Activated T-helper 17 cell treated with anti-CD3 and anti-CD28 coated beads, Interleukin-2, amount 50 U/mL, for 72 hours (primary cell): Measurements from ENCODE around the gene METTL23. TPM values are rescaled to one million over a fixed set of nuclear protein-coding genes. Genes with fewer than 3 reads are reported as not detected.
"Not testable (repeated sequence)": the region's sequence is repeated elsewhere in the genome, so short reads cannot be mapped to it uniquely, and the experiment has no call there.

ENCODE experiments used
- ATAC-seq: fragments of 150-1000 bp; cut with Tn5 transposase; replicated peaks from 2 replicates; pipeline ENCODE4 v1.10.0; 2021; ENCODE audit warnings: mild to moderate bottlenecking, moderate library complexity
- H3K27ac Mint-ChIP-seq: one replicate; pipeline ENCODE4 v1.8.0; 2022; ENCODE audit warnings: mixed read lengths
- H3K27me3 Mint-ChIP-seq: one replicate; pipeline ENCODE4 v1.8.0; 2022; ENCODE audit warnings: mixed read lengths
- H3K36me3 Mint-ChIP-seq: one replicate; pipeline ENCODE4 v1.8.0; 2022; ENCODE audit warnings: low read depth, mild to moderate bottlenecking, mixed read lengths
- H3K4me1 Mint-ChIP-seq: one replicate; pipeline ENCODE4 v1.8.0; 2022; ENCODE audit warnings: mixed read lengths
- H3K4me3 Mint-ChIP-seq: one replicate; pipeline ENCODE4 v1.8.0; 2022; ENCODE audit warnings: mild to moderate bottlenecking, mixed read lengths
- H3K9me3 Mint-ChIP-seq: one replicate; pipeline ENCODE4 v1.8.0; 2022; ENCODE audit warnings: mixed read lengths
- total RNA-seq, 2 donors: library from RNA; stranded (reverse); gene quantifications; one replicate each; pipeline ENCODE4 v1.2.3, GENCODE V29; 2022

The METTL23 gene
- total RNA-seq, 2 donors from 2014 or later = 31.6 to 35.7 TPM

DNA sequence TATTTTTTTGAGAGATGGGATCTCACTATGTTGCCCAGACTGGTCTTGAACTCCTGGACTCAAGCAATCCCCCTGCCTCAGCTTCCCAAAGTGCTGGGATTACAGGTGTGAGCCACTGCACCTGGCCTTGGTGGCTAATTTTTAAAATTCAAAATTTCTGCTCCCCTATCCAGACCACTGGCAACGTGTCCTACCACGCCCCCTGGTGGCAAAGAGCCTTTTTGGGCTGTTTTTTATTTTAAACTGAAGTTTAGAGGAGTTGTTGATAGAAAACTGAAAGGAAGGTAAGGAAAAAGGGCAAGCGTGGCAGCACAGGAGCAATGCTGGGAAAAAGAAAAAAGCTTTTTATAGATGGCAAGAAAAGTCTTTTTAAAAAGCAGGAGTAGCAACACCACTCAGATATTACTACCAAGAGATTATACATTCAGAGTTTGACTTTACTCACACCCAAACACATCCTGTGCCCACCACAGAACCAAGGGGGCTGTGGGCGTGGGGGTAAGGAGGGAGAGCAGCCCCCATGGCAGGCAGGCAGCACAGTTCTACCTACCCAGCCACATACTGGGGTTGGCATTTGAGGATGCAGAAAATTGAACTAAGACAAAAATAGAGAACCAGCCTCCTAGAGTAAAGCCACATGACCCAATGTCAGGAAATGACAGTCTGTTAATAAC lies 11.7 kb upstream of the METTL23 start:
- Mint-ChIP-seq H3K36me3 (peaks cover 81% of the 10 kb centered on the region), H3K27me3 (no peaks in the 10 kb centered on the region), H3K4me1 (peaks cover 27% of the 10 kb centered on the region), H3K27ac (peak overlapping the region; percentile 60), H3K9me3 (no peaks in the 10 kb centered on the region), H3K4me3 (peak overlapping the region; percentile 67)
- ATAC-seq = no peak

DNA sequence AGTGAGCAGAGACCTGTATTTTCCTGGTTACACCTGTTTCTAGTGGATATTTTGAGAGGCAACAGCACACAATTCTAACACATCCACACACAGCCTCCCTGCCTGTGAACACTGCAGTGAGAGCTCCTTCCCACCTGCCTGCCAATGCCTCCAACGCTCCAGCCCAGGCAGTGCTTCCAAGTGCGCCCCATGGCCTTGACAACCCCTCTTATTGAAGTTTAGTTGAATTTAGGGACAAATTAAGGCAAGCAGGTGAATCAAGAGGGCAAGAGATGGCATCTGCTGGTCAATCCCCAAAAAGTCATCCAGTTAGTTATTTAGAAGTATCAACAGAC lies 11.2 kb upstream of the METTL23 start:
- H3K27me3 Mint-ChIP-seq = no peaks in the 10 kb centered on the region
- no peak for ATAC-seq
- H3K9me3 Mint-ChIP-seq = no peaks in the 10 kb centered on the region
- peaks cover 86% of the 10 kb centered on the region for H3K36me3 Mint-ChIP-seq
- peak overlapping the region; percentile 84 for H3K27ac Mint-ChIP-seq
- peaks cover 27% of the 10 kb centered on the region for H3K4me1 Mint-ChIP-seq
- peak overlapping the region; percentile 67 for H3K4me3 Mint-ChIP-seq

DNA sequence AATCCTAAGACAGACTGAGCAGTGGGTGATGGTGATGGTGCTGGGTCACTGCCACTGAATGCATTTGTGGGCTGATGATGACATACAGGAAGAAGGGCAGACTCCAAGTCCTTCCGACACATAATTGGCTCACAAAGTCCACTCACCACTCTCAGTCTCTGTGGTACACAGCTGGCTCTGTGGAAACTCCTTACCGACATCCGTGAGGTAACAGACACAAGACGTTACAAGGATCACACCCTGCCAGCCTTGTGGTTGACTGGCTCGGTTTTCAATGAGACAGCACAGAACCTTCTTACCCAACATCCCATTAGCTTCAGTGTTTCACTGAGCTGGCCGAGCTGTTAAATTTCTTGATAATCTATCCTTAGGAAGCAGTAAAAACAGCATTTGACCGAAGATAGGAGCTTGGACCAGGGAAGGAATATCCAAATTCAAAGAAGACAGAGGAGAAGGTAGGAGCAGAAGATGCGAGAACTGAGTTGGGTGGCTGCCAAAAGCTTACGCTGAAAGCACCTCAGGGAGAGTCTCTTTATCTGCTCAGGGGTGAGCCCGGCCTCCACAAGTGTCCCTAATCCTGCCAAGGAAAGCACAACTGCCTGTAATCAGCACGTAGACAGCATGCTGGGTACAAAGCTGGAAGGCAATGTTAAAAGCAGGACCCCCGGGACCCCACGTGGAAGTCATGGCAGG lies 10.3 kb upstream of the METTL23 start:
- peaks cover 94% of the 10 kb centered on the region for H3K36me3 Mint-ChIP-seq
- peak; percentile 94 for ATAC-seq

DNA sequence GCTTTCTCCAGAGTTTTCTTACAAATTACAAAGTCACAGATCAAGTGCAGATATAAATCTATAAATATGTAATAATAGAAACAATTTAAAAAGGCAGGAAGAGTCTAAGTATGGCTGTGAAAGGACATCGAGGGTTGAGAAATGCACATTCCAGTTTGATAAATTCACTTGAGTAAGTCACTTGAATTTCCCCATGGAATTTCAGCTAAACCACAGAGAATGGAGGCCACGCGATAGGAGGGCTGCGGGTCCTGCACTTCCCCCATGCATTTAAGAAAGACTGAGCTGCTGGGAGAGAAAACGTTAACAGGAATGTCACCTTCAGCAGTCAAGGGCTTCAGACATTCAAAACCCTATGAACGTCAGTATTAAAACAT lies 9.8 kb upstream of the METTL23 start:
- H3K4me3 Mint-ChIP-seq = peak overlapping the region; percentile 67
- H3K36me3 Mint-ChIP-seq = peaks cover 95% of the 10 kb centered on the region
- peaks cover 31% of the 10 kb centered on the region for H3K4me1 Mint-ChIP-seq
- peak overlapping the region; percentile 84 for H3K27ac Mint-ChIP-seq
- ATAC-seq = no peak
- H3K27me3 Mint-ChIP-seq = no peaks in the 10 kb centered on the region
- H3K9me3 Mint-ChIP-seq = no peaks in the 10 kb centered on the region

More for the DNA sequence above, 10.3 kb upstream of the METTL23 start:
- peak overlapping the region; percentile 84 for H3K27ac Mint-ChIP-seq
- H3K27me3 Mint-ChIP-seq = no peaks in the 10 kb centered on the region
- peak overlapping the region; percentile 67 for H3K4me3 Mint-ChIP-seq
- H3K4me1 Mint-ChIP-seq = peaks cover 27% of the 10 kb centered on the region
- H3K9me3 Mint-ChIP-seq = no peaks in the 10 kb centered on the region

DNA sequence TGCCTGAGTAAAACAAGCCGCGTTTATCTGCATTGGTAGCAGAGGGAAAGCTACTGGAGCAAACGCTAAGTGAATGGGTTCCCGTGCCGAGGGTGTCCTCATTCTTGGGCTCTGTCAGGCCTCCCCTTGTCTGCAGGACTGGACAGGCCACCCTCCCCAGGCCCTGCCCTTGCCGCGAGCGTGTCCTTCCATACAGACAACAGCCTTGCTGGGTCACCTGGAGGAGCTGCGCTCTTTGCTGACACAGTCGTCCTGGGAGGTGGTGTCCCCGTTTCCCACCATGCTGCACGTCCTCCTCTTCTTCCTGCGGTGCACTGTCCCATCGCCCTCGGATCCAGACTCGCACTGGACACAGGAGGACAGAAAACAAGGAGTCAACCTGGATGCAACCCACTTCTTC lies 8.1 kb upstream of the METTL23 start:
- no peaks in the 10 kb centered on the region for H3K27me3 Mint-ChIP-seq
- H3K4me1 Mint-ChIP-seq = peaks cover 29% of the 10 kb centered on the region
- H3K36me3 Mint-ChIP-seq = peaks cover 100% of the 10 kb centered on the region
- ATAC-seq = no peak
- no peak overlapping the region for H3K27ac Mint-ChIP-seq
- no peak overlapping the region for H3K4me3 Mint-ChIP-seq
- no peaks in the 10 kb centered on the region for H3K9me3 Mint-ChIP-seq

DNA sequence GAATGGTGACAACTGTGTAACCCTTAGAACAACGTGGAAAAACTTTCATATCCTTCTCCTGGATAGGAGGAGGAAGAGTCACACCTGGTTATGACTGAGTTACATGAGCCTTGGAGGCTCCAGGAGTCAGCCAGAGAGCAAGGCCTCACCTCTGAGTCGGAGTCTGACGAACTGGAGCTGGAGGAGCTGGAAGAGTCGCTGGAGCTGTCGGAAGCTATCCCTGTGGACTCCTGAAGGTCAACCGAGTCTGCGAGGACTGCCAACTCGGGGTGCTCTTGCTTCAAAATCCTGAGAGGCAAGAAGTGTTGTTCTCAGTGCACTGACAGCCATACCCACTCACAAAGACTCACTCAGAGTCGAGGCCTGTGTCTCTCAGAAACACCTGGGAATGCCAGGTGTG lies 6.4 kb upstream of the METTL23 start:
- H3K9me3 Mint-ChIP-seq = no peaks in the 10 kb centered on the region
- H3K4me3 Mint-ChIP-seq = peak overlapping the region; percentile 15
- ATAC-seq = no peak
- peaks cover 17% of the 10 kb centered on the region for H3K4me1 Mint-ChIP-seq
- H3K27ac Mint-ChIP-seq = no peak overlapping the region
- peaks cover 100% of the 10 kb centered on the region for H3K36me3 Mint-ChIP-seq
- H3K27me3 Mint-ChIP-seq = no peaks in the 10 kb centered on the region

DNA sequence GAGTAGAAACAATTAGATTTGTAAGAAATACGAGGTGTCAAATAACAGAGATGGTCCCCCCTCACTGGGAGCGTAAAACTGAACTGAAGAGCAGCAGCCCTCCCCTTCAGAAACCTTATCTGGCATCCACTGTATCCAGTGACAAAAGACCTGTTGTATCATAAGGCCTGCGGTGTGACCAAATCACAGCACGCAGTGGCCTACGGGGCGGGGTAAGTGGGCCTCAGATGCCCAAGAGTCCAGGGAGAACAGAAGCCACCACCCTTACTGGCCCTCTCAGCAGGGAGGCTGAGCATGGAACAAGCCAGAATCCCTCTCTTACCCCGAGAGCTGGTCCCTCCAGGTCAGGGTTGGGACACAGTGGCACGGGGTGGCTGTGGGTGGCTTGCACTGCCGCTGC lies 5.7 kb upstream of the METTL23 start:
- Mint-ChIP-seq H3K4me1 (peaks cover 12% of the 10 kb centered on the region), H3K4me3 (peak overlapping the region; percentile 15), H3K27ac (no peak overlapping the region), H3K36me3 (peaks cover 100% of the 10 kb centered on the region), H3K9me3 (no peaks in the 10 kb centered on the region), H3K27me3 (no peaks in the 10 kb centered on the region)
- ATAC-seq = no peak

DNA sequence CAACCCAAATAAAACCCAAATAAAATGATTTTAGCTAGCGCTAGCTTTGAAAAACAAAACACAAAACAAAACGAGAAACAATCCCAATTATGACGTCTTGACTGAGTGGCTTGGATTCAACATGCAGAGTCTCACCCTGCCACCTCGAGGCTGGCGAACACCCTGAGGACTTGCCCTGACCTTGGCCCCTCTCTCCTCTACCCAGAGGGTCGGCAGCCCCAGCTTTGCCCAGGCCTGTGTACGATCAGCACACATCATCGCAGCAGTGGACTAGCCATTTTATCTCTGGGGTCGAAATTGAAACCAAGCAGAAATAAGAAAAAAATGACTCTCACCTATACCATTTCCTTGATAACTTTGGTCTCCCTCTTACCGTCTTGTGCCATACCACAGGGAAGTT lies 5.2 kb upstream of the METTL23 start:
- no peaks in the 10 kb centered on the region for H3K27me3 Mint-ChIP-seq
- peak overlapping the region; percentile 50 for H3K27ac Mint-ChIP-seq
- no peak for ATAC-seq
- peaks cover 7% of the 10 kb centered on the region for H3K4me1 Mint-ChIP-seq
- peak overlapping the region; percentile 58 for H3K4me3 Mint-ChIP-seq
- H3K9me3 Mint-ChIP-seq = no peaks in the 10 kb centered on the region
- H3K36me3 Mint-ChIP-seq = peaks cover 100% of the 10 kb centered on the region

DNA sequence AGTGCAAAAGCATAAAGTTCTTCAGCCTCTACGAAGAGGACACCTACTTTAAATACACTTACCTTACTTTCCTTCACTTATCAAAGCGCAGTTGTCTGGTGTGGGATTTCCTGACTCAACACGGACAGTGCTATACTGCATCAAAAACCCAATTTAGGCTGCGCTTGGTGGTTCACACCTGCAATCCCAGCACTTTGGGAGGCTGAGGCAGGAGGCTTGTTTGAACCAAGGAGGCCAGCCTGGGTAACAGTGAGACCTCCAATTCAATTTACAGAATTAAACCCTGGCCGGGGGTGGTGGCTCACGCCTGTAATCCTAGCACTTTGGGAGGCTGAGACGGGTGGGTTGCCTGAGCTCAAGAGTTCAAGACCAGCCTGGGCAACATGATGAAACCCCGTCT lies 4.4 kb upstream of the METTL23 start:
- H3K9me3 Mint-ChIP-seq = no peaks in the 10 kb centered on the region
- H3K27me3 Mint-ChIP-seq = no peaks in the 10 kb centered on the region
- H3K36me3 Mint-ChIP-seq = peaks cover 97% of the 10 kb centered on the region
- peaks cover 5% of the 10 kb centered on the region for H3K4me1 Mint-ChIP-seq
- no peak overlapping the region for H3K27ac Mint-ChIP-seq
- H3K4me3 Mint-ChIP-seq = peak overlapping the region; percentile 58
- ATAC-seq = no peak

DNA sequence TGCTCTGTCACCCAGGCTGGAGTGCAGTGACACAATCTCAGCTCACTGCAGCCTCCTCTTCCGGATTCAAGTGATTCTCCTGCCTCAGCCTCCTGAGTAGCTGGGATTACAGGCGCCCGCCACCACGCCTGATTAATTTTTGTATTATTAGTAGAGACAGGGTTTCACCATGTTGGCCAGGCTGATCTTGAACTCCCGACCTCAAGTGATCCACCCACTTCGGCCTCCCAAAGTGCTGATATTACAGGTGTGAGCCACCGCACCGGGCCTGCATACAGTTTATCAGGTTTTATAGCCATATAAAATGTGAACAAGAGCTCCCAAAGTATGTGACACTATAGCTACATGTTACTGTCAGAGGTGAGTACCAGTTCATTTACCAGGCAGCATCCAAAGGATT lies 3.7 kb upstream of the METTL23 start:
- H3K36me3 Mint-ChIP-seq = peaks cover 97% of the 10 kb centered on the region
- peak overlapping the region; percentile 99 for H3K4me3 Mint-ChIP-seq
- not testable (repeated sequence) for ATAC-seq, H3K4me1 Mint-ChIP-seq, H3K27me3 Mint-ChIP-seq, H3K9me3 Mint-ChIP-seq, H3K27ac Mint-ChIP-seq

DNA sequence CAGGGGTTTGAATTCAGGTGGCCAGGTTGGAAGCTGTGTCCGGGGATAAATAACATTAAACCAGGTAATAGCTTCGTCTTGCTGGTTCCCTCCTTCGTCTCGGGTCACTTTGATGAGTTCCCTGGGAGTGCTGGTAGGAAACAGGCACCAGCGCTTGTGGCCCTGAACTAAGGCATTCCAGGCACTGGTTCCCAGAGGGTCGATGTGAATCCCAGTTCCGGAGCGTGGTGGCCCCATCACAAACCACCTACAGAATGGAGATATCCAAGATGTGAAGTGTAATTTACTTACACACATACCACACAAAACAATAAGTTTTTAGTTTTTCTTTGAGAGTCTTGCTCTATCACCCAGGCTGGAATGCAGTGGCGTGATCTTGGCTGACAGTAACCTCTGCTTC lies 2.8 kb upstream of the METTL23 start:
- Mint-ChIP-seq H3K4me1 (peaks cover 5% of the 10 kb centered on the region), H3K36me3 (peaks cover 97% of the 10 kb centered on the region), H3K4me3 (peak overlapping the region; percentile 99), H3K27ac (no peak overlapping the region), H3K27me3 (no peaks in the 10 kb centered on the region), H3K9me3 (no peaks in the 10 kb centered on the region)
- no peak for ATAC-seq

DNA sequence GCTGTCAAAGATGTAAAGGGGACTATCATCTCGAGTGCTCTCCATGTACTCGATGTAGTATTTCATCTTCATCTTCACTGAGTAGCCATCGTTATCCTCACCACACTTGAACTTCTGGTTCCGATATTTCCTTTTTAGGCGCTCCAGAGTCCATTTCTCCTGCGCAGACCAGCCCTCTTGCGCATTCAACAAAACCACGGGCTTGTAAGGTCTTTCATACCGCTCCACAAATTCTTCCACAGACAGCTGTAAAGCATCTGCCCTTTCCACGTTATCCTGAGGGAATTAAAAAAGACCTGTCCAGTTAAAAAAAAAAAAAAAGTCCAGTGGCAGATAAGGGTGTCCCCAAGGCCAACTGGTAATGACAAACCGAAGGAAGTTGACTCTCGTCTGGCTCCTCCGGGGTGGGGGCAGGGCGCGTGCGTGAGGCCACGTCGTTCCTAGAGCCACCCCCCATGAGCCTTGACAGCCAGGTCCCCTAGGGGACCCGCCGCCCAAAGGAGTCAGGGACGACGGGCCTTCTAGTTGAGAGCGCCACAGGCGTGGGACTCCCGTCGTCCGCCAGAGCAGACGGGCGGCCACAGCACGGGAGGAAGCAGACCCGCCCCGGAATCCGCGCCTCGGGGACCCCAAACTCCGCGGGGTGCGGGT lies 934 bp upstream of the METTL23 start:
- H3K27me3 Mint-ChIP-seq = no peaks in the 10 kb centered on the region
- H3K27ac Mint-ChIP-seq = peak overlapping the region; percentile 98
- peak; percentile 51 for ATAC-seq
- H3K4me3 Mint-ChIP-seq = peak overlapping the region; percentile 99
- no peaks in the 10 kb centered on the region for H3K9me3 Mint-ChIP-seq
- H3K4me1 Mint-ChIP-seq = peaks cover 9% of the 10 kb centered on the region
- H3K36me3 Mint-ChIP-seq = peaks cover 97% of the 10 kb centered on the region

DNA sequence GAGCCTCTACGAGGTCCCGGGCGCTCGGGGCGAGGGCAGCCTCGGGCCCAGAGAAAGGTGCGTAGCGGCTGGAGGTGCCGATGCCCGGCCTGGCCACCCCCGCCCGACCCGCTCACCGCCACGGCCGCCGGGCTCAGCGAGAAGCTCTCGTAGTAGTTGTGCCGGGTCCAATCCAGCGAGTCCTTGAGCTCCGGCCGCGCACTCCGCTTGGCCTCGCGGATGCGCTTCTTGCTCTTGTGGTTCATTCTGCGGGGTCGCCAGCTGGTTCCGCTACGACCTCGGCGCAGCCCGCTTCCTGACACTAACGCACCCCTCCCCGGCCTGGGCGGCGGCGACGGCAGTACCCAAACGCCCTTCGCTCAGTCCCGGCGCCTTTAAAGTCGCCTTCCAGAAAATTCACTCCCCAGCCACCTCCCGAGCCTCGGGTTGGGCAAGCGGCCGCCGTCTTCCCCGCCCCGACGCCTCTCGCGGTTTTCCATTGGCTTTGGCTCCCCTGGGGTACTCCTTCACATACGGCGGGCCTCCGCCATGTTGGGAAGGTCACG lies 336 bp upstream of the METTL23 start, which contains the start of gene JMJD6:
Gene JMJD6 (minus strand): TSS at position 376 of the 545 bp plus-strand sequence. CDS start 131 bp downstream, at position 245.
- peak; percentile 82 for ATAC-seq
- H3K4me3 Mint-ChIP-seq = peak within 1 kb of the TSS; percentile 99
- peaks cover 9% of the 10 kb centered on the region for H3K4me1 Mint-ChIP-seq
- H3K27me3 Mint-ChIP-seq = no peaks in the 10 kb centered on the region
- peak within 1 kb of the TSS; percentile 98 for H3K27ac Mint-ChIP-seq
- peaks cover 97% of the 10 kb centered on the region for H3K36me3 Mint-ChIP-seq
- no peaks in the 10 kb centered on the region for H3K9me3 Mint-ChIP-seq

DNA sequence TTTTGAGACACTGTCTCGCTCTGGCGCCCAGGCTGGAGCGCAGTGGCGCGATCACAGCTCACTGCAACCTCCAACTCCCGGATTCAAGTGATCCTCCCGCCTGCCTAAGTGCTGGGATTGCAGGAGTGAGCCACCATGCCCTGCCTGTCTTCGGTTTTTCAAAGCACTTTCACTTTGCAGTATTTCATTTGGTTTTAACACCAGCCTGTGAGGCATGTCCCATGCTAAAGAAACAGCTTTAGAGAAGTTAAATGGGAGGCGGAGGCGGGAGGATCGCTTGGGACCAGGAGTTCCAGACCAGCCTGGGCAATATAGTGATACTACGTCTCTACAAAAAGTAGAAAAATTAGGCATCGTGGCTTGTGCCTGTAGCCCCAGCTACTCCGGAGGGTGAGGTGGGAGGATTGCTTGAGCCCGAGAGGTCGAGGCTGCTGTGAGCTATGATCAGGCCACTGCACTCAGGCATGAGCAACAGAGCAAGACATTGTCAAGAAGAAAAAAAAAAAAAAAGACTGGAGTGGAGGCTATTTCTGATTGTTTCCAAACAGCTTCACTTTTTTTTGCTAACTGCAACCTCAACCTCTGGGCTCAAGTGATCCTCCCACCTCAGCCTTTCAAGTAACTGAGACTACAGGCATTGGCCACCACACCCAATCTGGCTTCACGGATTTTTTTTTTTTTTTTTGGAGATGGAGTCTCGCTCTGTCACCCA lies 1.3 kb downstream of the METTL23 start:
- H3K36me3 Mint-ChIP-seq = peaks cover 97% of the 10 kb centered on the region

More for the DNA sequence above, 1.3 kb downstream of the METTL23 start:
- Mint-ChIP-seq H3K27me3 (no peaks in the 10 kb centered on the region), H3K27ac (peak overlapping the region; percentile 98), H3K4me3 (peak overlapping the region; percentile 99), H3K9me3 (no peaks in the 10 kb centered on the region), H3K4me1 (peaks cover 5% of the 10 kb centered on the region)
- ATAC-seq = no peak
